GM20000 (cell line): ENCODE results near the gene PPIL1.

Experiments
- DNase-seq: peaks from one replicate; pipeline ENCODE4 v3.0.0; 2012; ENCODE audit warnings: low spot score
- TF ChIP-seq, protein P1 (sequence below): IDR thresholded peaks from 2 replicates; pipeline ENCODE4 v1.5.1; 2012; ENCODE audit warnings: mild to moderate bottlenecking, control low read depth; ENCODE audit errors: extremely low read depth, missing control alignments

PPIL1 gene

DNA sequence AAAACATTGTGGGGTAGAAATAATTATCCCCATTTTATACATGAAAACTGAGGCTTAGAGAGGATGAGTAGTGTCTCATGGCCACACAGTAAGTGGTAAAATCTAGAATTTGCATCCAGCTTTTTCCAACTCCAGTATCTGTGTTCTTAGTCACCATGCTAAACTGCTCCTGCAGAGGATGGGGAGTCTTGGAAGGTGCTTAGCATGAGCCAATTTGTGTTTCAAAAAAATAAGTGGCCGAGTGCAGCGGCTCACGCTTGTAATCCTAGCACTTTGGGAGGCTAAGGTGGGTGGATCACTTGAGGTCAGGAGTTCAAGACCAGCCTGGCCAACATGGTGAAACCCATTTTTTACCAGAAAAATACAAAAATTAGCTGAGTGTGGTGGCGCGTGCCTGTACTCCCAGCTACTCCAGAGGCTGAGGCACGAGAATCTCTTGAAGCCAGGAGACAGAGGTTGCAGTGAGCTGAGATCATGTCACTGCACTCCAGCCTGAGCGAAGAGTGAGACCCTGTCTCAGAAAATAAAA, 13.6 kb upstream of the PPIL1 start:
- DNase-seq, result no peak
- TF ChIP-seq, protein P1, sequence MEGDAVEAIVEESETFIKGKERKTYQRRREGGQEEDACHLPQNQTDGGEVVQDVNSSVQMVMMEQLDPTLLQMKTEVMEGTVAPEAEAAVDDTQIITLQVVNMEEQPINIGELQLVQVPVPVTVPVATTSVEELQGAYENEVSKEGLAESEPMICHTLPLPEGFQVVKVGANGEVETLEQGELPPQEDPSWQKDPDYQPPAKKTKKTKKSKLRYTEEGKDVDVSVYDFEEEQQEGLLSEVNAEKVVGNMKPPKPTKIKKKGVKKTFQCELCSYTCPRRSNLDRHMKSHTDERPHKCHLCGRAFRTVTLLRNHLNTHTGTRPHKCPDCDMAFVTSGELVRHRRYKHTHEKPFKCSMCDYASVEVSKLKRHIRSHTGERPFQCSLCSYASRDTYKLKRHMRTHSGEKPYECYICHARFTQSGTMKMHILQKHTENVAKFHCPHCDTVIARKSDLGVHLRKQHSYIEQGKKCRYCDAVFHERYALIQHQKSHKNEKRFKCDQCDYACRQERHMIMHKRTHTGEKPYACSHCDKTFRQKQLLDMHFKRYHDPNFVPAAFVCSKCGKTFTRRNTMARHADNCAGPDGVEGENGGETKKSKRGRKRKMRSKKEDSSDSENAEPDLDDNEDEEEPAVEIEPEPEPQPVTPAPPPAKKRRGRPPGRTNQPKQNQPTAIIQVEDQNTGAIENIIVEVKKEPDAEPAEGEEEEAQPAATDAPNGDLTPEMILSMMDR, result no peak

GRCh38 chr6:36886950-36887618, 12.5 kb upstream of the PPIL1 start:
- DNase-seq, result no peak

DNA sequence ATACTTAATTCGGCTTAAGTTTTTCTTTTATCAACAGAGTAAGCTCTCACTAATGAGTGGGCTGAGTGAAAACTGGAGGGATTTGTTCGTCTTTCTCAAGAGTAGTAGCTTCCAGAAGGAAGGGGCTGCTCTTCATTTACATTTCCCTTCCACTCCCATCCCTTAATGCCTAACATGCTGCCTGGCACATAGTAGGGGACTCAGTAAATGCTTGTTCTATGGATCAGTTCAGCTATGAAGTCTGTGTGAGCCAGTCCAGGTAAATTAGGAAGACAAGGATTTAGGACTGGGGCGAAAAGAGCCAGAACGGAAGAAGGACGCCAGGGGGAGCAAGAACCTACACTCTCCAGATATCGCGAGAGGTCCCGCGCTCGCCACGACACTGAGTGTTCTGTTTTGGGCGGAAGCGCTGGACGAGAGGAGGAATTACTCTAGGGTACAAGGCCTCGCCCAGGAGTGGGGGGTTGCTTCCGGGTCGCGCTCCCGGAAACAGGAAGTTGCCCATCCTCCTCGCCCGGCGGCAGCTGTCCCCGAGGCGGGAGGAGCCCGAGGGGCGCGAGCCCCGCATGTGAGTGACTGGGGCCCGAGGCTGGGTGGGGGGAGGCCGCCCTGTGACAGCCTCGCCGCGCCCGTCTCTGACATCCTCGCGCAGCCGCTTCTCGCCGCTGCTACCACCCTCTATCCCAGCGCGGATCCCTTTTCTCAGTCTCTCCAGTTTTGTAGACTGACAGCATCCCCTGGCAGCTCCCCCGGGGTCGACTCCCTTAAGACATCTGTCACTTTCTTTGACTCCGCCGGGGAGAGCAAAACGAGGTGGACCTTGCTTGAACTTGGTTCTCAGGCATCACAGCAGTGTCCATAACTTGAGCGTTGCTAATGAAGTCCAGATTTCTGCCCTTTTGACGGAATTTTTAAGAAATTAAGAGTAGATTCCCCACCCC, 11.1 kb upstream of the PPIL1 start, which contains the start of gene C6orf89:
TSS of gene C6orf89 (plus strand) at position 492 of the 941 bp plus-strand sequence. CDS start 13,493 bp downstream, outside the sequence.
- DNase-seq, result peak; percentile 93
- TF ChIP-seq, protein P1, result peak; percentile 66

More at GRCh38 chr6:36886950-36887618, 12.5 kb upstream of the PPIL1 start:
- TF ChIP-seq, protein P1, result no peak

DNA sequence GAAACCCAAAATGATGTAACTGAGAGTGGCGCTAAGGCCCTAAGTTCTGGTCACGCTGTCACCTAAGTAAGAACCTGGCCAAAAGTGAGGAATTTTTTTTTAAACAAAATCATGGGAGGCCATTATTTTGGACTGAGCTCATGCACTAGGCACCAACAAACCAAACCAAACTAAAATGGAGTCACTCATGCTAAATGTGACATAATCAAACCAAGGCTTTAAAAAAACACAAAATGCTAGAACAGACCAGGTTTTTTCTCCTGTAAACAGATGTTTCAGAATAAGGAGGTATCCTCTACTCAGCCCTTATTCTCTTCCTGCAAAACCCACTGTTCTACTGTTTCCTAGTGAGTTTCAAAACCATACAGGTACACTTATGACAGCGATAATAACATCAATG, 10.0 kb upstream of the PPIL1 start:
- TF ChIP-seq, protein P1, result no peak
- DNase-seq, result no peak

GRCh38 chr6:36875250-36875633, 639 bp upstream of the PPIL1 start:
- no peak for DNase-seq
- TF ChIP-seq, protein P1, result no peak

- TF ChIP-seq, protein P1, result no peak
- DNase-seq, result peak; percentile 35
Measured at GRCh38 chr6:36873612-36874442, 776 bp downstream of the PPIL1 start.
